Natural killer cell (primary cell): Measurements from ENCODE around the gene TMEM119. TPM values are rescaled to one million over a fixed set of nuclear protein-coding genes. Genes with fewer than 3 reads are reported as not detected.

Experiments
- ATAC-seq, 3 donors: fragments of 150-1000 bp in 2 of 3; fragments of 200-7000 bp in 1 of 3; cut with Tn5 transposase; 1 replicate in 1 of 3; 2 replicates in 2 of 3; pipeline ENCODE4 v1.10.0; 2021; ENCODE audit warnings: mild to moderate bottlenecking in 2 of 3, moderate library complexity in 2 of 3
- DNase-seq, 2 donors: peaks; one replicate each; pipeline versions ENCODE4 v3.0.0 to v3.0.0-alpha.2; 2013 to 2021; ENCODE audit warnings: mixed read lengths in 1 of 2
- H3K27ac ChIP-seq: one replicate; pipeline ENCODE4 v1.5.1; 2013; ENCODE audit warnings: mild to moderate bottlenecking, low read length
- H3K27me3 ChIP-seq: one replicate; pipeline ENCODE4 v1.6.1; 2013; ENCODE audit warnings: low read length; ENCODE audit not compliant: control insufficient read depth, insufficient read depth
- H3K36me3 ChIP-seq: one replicate; pipeline ENCODE4 v1.6.1; 2013; ENCODE audit warnings: low read length; ENCODE audit not compliant: control insufficient read depth, insufficient read depth
- H3K4me1 ChIP-seq: one replicate; pipeline ENCODE4 v1.6.1; 2013; ENCODE audit warnings: low read length; ENCODE audit not compliant: control insufficient read depth, insufficient read depth
- H3K4me3 ChIP-seq: one replicate; pipeline ENCODE4 v1.5.1; 2013; ENCODE audit warnings: low read length
- H3K9me3 ChIP-seq: one replicate; pipeline ENCODE4 v1.6.1; 2013; ENCODE audit warnings: low read length; ENCODE audit not compliant: control insufficient read depth, insufficient read depth
- H3K27ac Mint-ChIP-seq, 2 donors: one replicate each; pipeline ENCODE4 v1.8.0; 2022; ENCODE audit warnings: mild to moderate bottlenecking in 2 of 2, mixed read lengths in 2 of 2, moderate library complexity in 1 of 2
- H3K27me3 Mint-ChIP-seq, 2 donors: one replicate each; pipeline ENCODE4 v1.8.0; 2022; ENCODE audit warnings: low read depth in 2 of 2, mixed read lengths in 2 of 2
- H3K36me3 Mint-ChIP-seq: one replicate; pipeline ENCODE4 v1.8.0; 2022; ENCODE audit warnings: mixed read lengths
- H3K4me1 Mint-ChIP-seq, 2 donors: one replicate each; pipeline ENCODE4 v1.8.0; 2022; ENCODE audit warnings: mixed read lengths in 2 of 2
- H3K4me3 Mint-ChIP-seq: one replicate; pipeline ENCODE4 v1.8.0; 2022; ENCODE audit warnings: mild to moderate bottlenecking, moderate library complexity, mixed read lengths
- H3K9me3 Mint-ChIP-seq, 2 donors: one replicate each; pipeline ENCODE4 v1.8.0; 2022; ENCODE audit warnings: mixed read lengths in 2 of 2
- CTCF ChIP-seq: fragments of 200-600 bp; IDR thresholded peaks from one replicate; pipeline ENCODE4 v1.8.0; 2022; ENCODE audit warnings: antibody characterized with exemption
- WGBS: methylation state at CpG from one replicate; pipeline ENCODE4 v1.1.7; 2013; ENCODE audit warnings: missing lambda C conversion rate; ENCODE audit not compliant: insufficient coverage; 5-methylcytosine and 5-hydroxymethylcytosine counted together
- intact Hi-C: fragments of 100-400 bp; cut with micrococcal nuclease; formaldehyde crosslinking; loops from one replicate; pipeline ENCODE4 v1.14.2; 2022
- total RNA-seq, 4 donors: library from RNA; stranded (reverse); fragments of 120-200 nt in 1 of 4; gene quantifications; one replicate each; pipeline versions ENCODE4 v1.2.3 to v1.2.4, GENCODE V29; 2013 to 2022

TMEM119 gene
- total RNA-seq, 3 donors from 2014 or later (not counting 1 experiment from before 2014, with no cell fraction given), result 0.70 to 3.4 (median 0.71) TPM

GRCh38 chr12:108612788-108613282, 15.0 kb upstream of the TMEM119 start:
- ATAC-seq (no peak), DNase-seq (no peak)
- Histone ChIP-seq H3K27ac (no peak overlapping the region), H3K27me3 (no peaks in the 10 kb centered on the region), H3K4me1 (peaks cover 22% of the 10 kb centered on the region), H3K36me3 (no peaks in the 10 kb centered on the region), H3K4me3 (no peak overlapping the region), H3K9me3 (peaks cover 5% of the 10 kb centered on the region)
- H3K27me3 Mint-ChIP-seq, result peaks cover 0 to 3% of the 10 kb centered on the region in 2 donors
- peaks cover 0 to 4% of the 10 kb centered on the region in 2 donors for H3K9me3 Mint-ChIP-seq
- peak overlapping the region in 1 of 2 donors; percentile 92 for H3K27ac Mint-ChIP-seq
- 96% methylated on average over 8 of the region's 8 CpGs for WGBS
- H3K4me3 Mint-ChIP-seq, result no peak overlapping the region
- peaks cover 32 to 33% of the 10 kb centered on the region in 2 donors for H3K4me1 Mint-ChIP-seq
- H3K36me3 Mint-ChIP-seq, result no peaks in the 10 kb centered on the region
- intact Hi-C loops, result loop anchor here (1.0 to 5.0 kb wide), 3 partner anchors 34 to 190 kb away; no protein-coding TSS in a partner anchor
- TF ChIP-seq CTCF, result no peak

GRCh38 chr12:108611884-108612415, 14.1 kb upstream of the TMEM119 start:
- H3K9me3 Mint-ChIP-seq, result peaks cover 0 to 4% of the 10 kb centered on the region in 2 donors
- Histone ChIP-seq H3K9me3 (peaks cover 5% of the 10 kb centered on the region), H3K4me3 (no peak overlapping the region), H3K4me1 (peaks cover 14% of the 10 kb centered on the region), H3K36me3 (no peaks in the 10 kb centered on the region), H3K27me3 (no peaks in the 10 kb centered on the region), H3K27ac (no peak overlapping the region)
- DNase-seq, result peak; percentile 66 to 80
- TF ChIP-seq CTCF, result peak; percentile 69
- 34% methylated on average over 5 of the region's 5 CpGs for WGBS
- intact Hi-C loops, result loop anchor here (1.0 to 5.0 kb wide), 3 partner anchors 35 to 191 kb away; no protein-coding TSS in a partner anchor
- H3K36me3 Mint-ChIP-seq, result no peaks in the 10 kb centered on the region
- H3K27me3 Mint-ChIP-seq, result peaks cover 0 to 6% of the 10 kb centered on the region in 2 donors
- H3K4me3 Mint-ChIP-seq, result no peak overlapping the region
- peak overlapping the region in 1 of 2 donors; percentile 70 for H3K27ac Mint-ChIP-seq
- H3K4me1 Mint-ChIP-seq, result peaks cover 23 to 24% of the 10 kb centered on the region in 2 donors
- ATAC-seq, result peak; percentile 67 to 72 (median 68)

GRCh38 chr12:108610856-108611605, 13.1 kb upstream of the TMEM119 start:
- DNase-seq (no peak), ATAC-seq (no peak)
- Mint-ChIP-seq H3K27me3 (peaks cover 0 to 6% of the 10 kb centered on the region in 2 donors), H3K4me1 (peaks cover 14 to 15% of the 10 kb centered on the region in 2 donors), H3K36me3 (no peaks in the 10 kb centered on the region), H3K4me3 (no peak overlapping the region), H3K9me3 (no peaks in the 10 kb centered on the region), H3K27ac (no peak overlapping the region)
- no peaks in the 10 kb centered on the region for H3K36me3 ChIP-seq
- H3K4me3 ChIP-seq, result no peak overlapping the region
- TF ChIP-seq CTCF, result no peak
- H3K27me3 ChIP-seq, result no peaks in the 10 kb centered on the region
- intact Hi-C loops, result loop anchor here (5.0 kb wide), 1 partner anchor 36 kb away; no protein-coding TSS in a partner anchor
- no peak overlapping the region for H3K27ac ChIP-seq
- peaks cover 5% of the 10 kb centered on the region for H3K4me1 ChIP-seq
- H3K9me3 ChIP-seq, result peaks cover 3% of the 10 kb centered on the region
- 90% methylated on average over 15 of the region's 15 CpGs for WGBS
